ENCODE measurements around the gene STAT5B. TPM values are rescaled to one million over a fixed set of nuclear protein-coding genes. Genes with fewer than 3 reads are reported as not detected.
"Not testable (repeated sequence)": the region's sequence is repeated elsewhere in the genome, so short reads cannot be mapped to it uniquely, and the experiment has no call there.

Gene STAT5B
- total and polyA plus RNA-seq, 7 donors, result 15.9 to 90.1 (median 68.8) TPM

- Histone ChIP-seq H3K4me1 (peaks cover 12% of the 10 kb centered on the region), H3K27ac (no peak overlapping the region), H3K36me3 (ENCODE audit: insufficient read depth in 1 of 2, low read depth in 1 of 2) (peaks cover 0 to 6% of the 10 kb centered on the region in 2 donors), H3K4me3 (no peak overlapping the region), H3K27me3 (ENCODE audit: insufficient read depth in 3 of 3, low read length in 2 of 3) (no peaks in the 10 kb centered on the region), H3K9me3 (no peaks in the 10 kb centered on the region)
- intact Hi-C loops (cut with DNase I), result no loop called here
- 86 to 94% (median 90%) methylated on average over 16 to 17 of the region's 17 CpGs for WGBS, 3 donors
- DNase-seq (peak in 1 of 2 donors; percentile 43), ATAC-seq (no peak)
- no peak for TF ChIP-seq CTCF (IDR thresholded peaks at IDR 0.05)
These were observed 85.5 kb downstream of the STAT5B start for GRCh38 chr17:42190491-42191274.

- intact Hi-C loops (cut with DNase I), result no loop called here
- Histone ChIP-seq H3K27me3 (ENCODE audit: insufficient read depth in 3 of 3, low read length in 2 of 3) (no peaks in the 10 kb centered on the region), H3K4me3 (no peak overlapping the region), H3K27ac (no peak overlapping the region), H3K36me3 (ENCODE audit: insufficient read depth in 1 of 2, low read depth in 1 of 2) (peaks cover 0 to 6% of the 10 kb centered on the region in 2 donors), H3K4me1 (peaks cover 17% of the 10 kb centered on the region), H3K9me3 (no peaks in the 10 kb centered on the region)
- ATAC-seq (no peak), DNase-seq (peak in 1 of 2 donors; percentile 25)
- 69 to 78% (median 74%) methylated on average over 11 of the region's 11 CpGs for WGBS, 3 donors
- no peak for TF ChIP-seq CTCF (IDR thresholded peaks at IDR 0.05)
These were observed 86.6 kb downstream of the STAT5B start for GRCh38 chr17:42189651-42189965.

- H3K4me3 ChIP-seq, result no peak overlapping the region
- H3K36me3 ChIP-seq (ENCODE audit: insufficient read depth in 1 of 2, low read depth in 1 of 2), result peaks cover 0 to 6% of the 10 kb centered on the region in 2 donors
- H3K27ac ChIP-seq, result no peak overlapping the region
- DNase-seq (peak in 1 of 2 donors; percentile 27), ATAC-seq (no peak)
- WGBS, 3 donors, result 73 to 77% (median 73%) methylated on average over 19 of the region's 19 CpGs
- peaks cover 22% of the 10 kb centered on the region for H3K4me1 ChIP-seq
- TF ChIP-seq CTCF (IDR thresholded peaks at IDR 0.05), result no peak
- no peaks in the 10 kb centered on the region for H3K27me3 ChIP-seq (ENCODE audit: insufficient read depth in 3 of 3, low read length in 2 of 3)
- H3K9me3 ChIP-seq, result no peaks in the 10 kb centered on the region
- intact Hi-C loops (cut with DNase I), result no loop called here
These were observed 87.2 kb downstream of the STAT5B start for GRCh38 chr17:42188749-42189650.

- no peak overlapping the region for H3K27ac ChIP-seq
- DNase-seq (no peak), ATAC-seq (no peak)
- H3K4me1 ChIP-seq, result peaks cover 18% of the 10 kb centered on the region
- peaks cover 0 to 6% of the 10 kb centered on the region in 2 donors for H3K36me3 ChIP-seq (ENCODE audit: insufficient read depth in 1 of 2, low read depth in 1 of 2)
- no peaks in the 10 kb centered on the region for H3K9me3 ChIP-seq
- intact Hi-C loops (cut with DNase I), result no loop called here
- H3K27me3 ChIP-seq (ENCODE audit: insufficient read depth in 3 of 3, low read length in 2 of 3), result no peaks in the 10 kb centered on the region
- TF ChIP-seq CTCF (IDR thresholded peaks at IDR 0.05), result no peak
- 75 to 83% (median 79%) methylated on average over 2 of the region's 2 CpGs for WGBS, 3 donors
- H3K4me3 ChIP-seq, result no peak overlapping the region
These were observed 88.4 kb downstream of the STAT5B start for GRCh38 chr17:42187833-42188232.

- Histone ChIP-seq H3K4me1 (peaks cover 15% of the 10 kb centered on the region), H3K27me3 (ENCODE audit: insufficient read depth in 3 of 3, low read length in 2 of 3) (peaks cover 0 to 13% (median 1%) of the 10 kb centered on the region in 3 donors)
- DNase-seq; ATAC-seq; H3K4me3 ChIP-seq; H3K9me3 ChIP-seq; intact Hi-C loops (cut with DNase I); H3K36me3 ChIP-seq (ENCODE audit: insufficient read depth in 1 of 2, low read depth in 1 of 2); H3K27ac ChIP-seq: not testable (repeated sequence)
- WGBS, 3 donors, result 88 to 95% (median 89%) methylated on average over 4 to 5 of the region's 5 CpGs
These were observed 90.0 kb downstream of the STAT5B start for GRCh38 chr17:42186191-42186590.

Measured in psoas muscle (tissue), 8 donors.